ENCODE results near the gene SSTR4. TPM values are rescaled to one million over a fixed set of nuclear protein-coding genes. Genes with fewer than 3 reads are reported as not detected.

SSTR4 gene
- total RNA-seq, 1 experiment from 2014 or later = not detected

DNA sequence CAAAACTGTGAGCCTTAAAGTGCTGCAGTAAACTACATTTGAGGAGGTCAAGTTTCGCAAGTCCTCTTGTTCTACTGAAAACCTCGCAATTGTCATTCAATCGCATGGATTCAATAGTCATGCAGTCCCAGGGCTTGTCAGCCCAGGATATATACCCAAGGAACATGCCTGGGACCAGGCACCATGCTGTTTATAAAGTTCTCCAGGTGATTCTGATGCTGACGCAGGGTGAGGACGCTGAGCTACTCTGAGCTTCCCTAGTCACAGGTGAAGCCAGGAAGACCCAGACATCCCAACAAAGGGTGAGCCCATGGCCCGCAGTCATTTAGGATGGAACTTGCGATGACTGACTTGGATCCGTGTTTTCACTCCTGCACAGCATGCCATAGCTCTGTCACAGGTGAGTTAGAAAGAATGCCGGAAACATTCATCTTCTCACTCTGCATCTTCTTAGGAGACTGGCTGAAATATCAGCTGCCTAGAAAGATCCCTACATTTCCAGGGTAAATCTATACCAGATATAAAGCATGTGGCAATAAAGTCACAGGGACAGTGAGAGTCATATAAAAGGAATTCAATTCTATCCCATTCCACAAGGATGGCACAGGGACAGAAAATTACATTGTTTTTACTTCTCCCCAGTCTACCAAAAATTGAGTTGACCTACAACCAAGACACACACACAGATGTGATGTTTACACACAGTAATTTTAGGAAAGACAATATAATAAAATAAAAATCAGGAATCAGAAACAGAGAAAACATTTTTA, 27.0 kb upstream of the SSTR4 start:
- Histone ChIP-seq H3K9ac (ENCODE audit: low read length) (no peak overlapping the region), H3K27ac (ENCODE audit: low read depth, low read length) (no peak overlapping the region), H3K9me3 (ENCODE audit: control insufficient read depth in 1 of 2, insufficient read depth in 1 of 2, low read depth in 1 of 2, low read length in 2 of 2) (no peaks in the 10 kb centered on the region), H3K4me1 (ENCODE audit: control insufficient read depth in 1 of 2, insufficient read depth in 2 of 2, low read length in 2 of 2) (peaks cover 0 to 2% of the 10 kb centered on the region in 2 experiments; a peak in 1 of 4 replicates), H3K27me3 (ENCODE audit: insufficient read depth, low read length) (0 out of 2 replicates have a peak, but pooled peaks cover 7% of the 10 kb centered on the region), H3K36me3 (ENCODE audit: control insufficient read depth in 1 of 2, insufficient read depth in 2 of 2, low read length in 2 of 2) (no peaks in the 10 kb centered on the region), H2AFZ (ENCODE audit: low read depth, low read length, poor library complexity, severe bottlenecking) (no peak overlapping the region), H3K4me3 (replicated peaks in 1 of 2; ENCODE audit: low read depth in 1 of 2, low read length in 2 of 2) (no peak overlapping the region), H3K79me2 (ENCODE audit: insufficient read depth, low read length) (no peaks in the 10 kb centered on the region), H4K20me1 (ENCODE audit: insufficient read depth) (no peaks in the 10 kb centered on the region), H3K4me2 (ENCODE audit: low read length) (no peak overlapping the region), H3K9me2 (ENCODE audit: insufficient read depth) (no peaks in the 10 kb centered on the region)
- intact Hi-C loops (cut with micrococcal nuclease) = no loop called here
- DNase-seq (ENCODE audit: low read depth, low spot score) = no peak
- ChIA-PET POLR2A (no interaction called here), CTCF (no interaction called here), RAD21 (ENCODE audit: low non-redundant PET in 1 of 2, low total read pairs in 2 of 2, uncharacterized antibody in 2 of 2, unreplicated experiment in 2 of 2) (no interaction called here)
- no peak for ATAC-seq
- TF ChIP-seq SP1 (IDR thresholded peaks at IDR 0.05; ENCODE audit: low read depth) = no peak
- TF ChIP-seq POLR2A (IDR thresholded peaks at IDR 0.05; ENCODE audit: borderline replicate concordance, extremely low read depth, insufficient read depth, insufficient read length) = no peak
- TF ChIP-seq, protein P1, sequence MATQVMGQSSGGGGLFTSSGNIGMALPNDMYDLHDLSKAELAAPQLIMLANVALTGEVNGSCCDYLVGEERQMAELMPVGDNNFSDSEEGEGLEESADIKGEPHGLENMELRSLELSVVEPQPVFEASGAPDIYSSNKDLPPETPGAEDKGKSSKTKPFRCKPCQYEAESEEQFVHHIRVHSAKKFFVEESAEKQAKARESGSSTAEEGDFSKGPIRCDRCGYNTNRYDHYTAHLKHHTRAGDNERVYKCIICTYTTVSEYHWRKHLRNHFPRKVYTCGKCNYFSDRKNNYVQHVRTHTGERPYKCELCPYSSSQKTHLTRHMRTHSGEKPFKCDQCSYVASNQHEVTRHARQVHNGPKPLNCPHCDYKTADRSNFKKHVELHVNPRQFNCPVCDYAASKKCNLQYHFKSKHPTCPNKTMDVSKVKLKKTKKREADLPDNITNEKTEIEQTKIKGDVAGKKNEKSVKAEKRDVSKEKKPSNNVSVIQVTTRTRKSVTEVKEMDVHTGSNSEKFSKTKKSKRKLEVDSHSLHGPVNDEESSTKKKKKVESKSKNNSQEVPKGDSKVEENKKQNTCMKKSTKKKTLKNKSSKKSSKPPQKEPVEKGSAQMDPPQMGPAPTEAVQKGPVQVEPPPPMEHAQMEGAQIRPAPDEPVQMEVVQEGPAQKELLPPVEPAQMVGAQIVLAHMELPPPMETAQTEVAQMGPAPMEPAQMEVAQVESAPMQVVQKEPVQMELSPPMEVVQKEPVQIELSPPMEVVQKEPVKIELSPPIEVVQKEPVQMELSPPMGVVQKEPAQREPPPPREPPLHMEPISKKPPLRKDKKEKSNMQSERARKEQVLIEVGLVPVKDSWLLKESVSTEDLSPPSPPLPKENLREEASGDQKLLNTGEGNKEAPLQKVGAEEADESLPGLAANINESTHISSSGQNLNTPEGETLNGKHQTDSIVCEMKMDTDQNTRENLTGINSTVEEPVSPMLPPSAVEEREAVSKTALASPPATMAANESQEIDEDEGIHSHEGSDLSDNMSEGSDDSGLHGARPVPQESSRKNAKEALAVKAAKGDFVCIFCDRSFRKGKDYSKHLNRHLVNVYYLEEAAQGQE (IDR thresholded peaks at IDR 0.05; ENCODE audit: low read depth) = no peak
- TF ChIP-seq POLR2AphosphoS5 (IDR thresholded peaks at IDR 0.05; ENCODE audit: low read depth, low read length) = no peak
- no peak for TF ChIP-seq YY1 (IDR thresholded peaks at IDR 0.05; ENCODE audit: extremely low read depth, insufficient replicate concordance, low read depth, low read length)
- TF ChIP-seq, protein P2, sequence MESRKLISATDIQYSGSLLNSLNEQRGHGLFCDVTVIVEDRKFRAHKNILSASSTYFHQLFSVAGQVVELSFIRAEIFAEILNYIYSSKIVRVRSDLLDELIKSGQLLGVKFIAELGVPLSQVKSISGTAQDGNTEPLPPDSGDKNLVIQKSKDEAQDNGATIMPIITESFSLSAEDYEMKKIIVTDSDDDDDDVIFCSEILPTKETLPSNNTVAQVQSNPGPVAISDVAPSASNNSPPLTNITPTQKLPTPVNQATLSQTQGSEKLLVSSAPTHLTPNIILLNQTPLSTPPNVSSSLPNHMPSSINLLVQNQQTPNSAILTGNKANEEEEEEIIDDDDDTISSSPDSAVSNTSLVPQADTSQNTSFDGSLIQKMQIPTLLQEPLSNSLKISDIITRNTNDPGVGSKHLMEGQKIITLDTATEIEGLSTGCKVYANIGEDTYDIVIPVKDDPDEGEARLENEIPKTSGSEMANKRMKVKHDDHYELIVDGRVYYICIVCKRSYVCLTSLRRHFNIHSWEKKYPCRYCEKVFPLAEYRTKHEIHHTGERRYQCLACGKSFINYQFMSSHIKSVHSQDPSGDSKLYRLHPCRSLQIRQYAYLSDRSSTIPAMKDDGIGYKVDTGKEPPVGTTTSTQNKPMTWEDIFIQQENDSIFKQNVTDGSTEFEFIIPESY (IDR thresholded peaks at IDR 0.05; ENCODE audit: extremely low read depth, insufficient replicate concordance, low read length) = no peak
- no peak for TF ChIP-seq SRF (IDR thresholded peaks at IDR 0.05; ENCODE audit: low read depth)
- TF ChIP-seq CEBPB (IDR thresholded peaks at IDR 0.05; ENCODE audit: low read depth) = no peak
- TF ChIP-seq SIN3A (IDR thresholded peaks at IDR 0.05; ENCODE audit: low read depth) = no peak
- TF ChIP-seq EZH2phosphoT487 (IDR thresholded peaks at IDR 0.05; ENCODE audit: borderline replicate concordance) = no peak
- TF ChIP-seq EZH2 (IDR thresholded peaks at IDR 0.05) = no peak
- no peak for TF ChIP-seq ZNF274 (IDR thresholded peaks at IDR 0.05; ENCODE audit: low read depth, low read length)
- TF ChIP-seq ATF3 (IDR thresholded peaks at IDR 0.05) = no peak
- no peak for TF ChIP-seq RAD21 (IDR thresholded peaks at IDR 0.05; ENCODE audit: low read depth)
- TF ChIP-seq JUND (IDR thresholded peaks at IDR 0.05) = no peak
- BruUV-seq (replicated peaks) = no TSS peak

All from HCT116 (cell line).